Activated naive CD4-positive, alpha-beta T cell treated with Interleukin-2 at 50 U/mL for 16 hours (primary cell): ENCODE measurements around the gene PNPLA2.

Experiments
- DNase-seq: peaks from one replicate; pipeline ENCODE4 v3.0.0-alpha.2; 2020

PNPLA2 gene

DNA sequence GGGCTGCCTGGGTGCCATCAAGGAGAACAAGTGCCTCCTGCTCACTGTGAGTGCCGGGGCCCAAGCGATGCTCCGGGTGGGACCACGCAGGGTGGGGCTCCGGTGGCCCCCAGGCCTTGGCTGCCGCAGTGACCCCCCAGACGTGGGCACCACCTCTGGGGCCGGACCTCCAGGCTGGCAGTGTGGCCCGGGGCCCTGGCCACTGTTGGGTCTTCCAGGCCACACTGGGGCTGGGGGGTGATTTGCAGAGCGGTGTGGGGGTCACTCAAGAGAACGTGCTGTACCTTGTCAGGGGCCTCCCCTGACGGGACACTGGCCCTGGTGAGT is 43.9 kb downstream of the PNPLA2 start:
- DNase-seq: no peak

DNA sequence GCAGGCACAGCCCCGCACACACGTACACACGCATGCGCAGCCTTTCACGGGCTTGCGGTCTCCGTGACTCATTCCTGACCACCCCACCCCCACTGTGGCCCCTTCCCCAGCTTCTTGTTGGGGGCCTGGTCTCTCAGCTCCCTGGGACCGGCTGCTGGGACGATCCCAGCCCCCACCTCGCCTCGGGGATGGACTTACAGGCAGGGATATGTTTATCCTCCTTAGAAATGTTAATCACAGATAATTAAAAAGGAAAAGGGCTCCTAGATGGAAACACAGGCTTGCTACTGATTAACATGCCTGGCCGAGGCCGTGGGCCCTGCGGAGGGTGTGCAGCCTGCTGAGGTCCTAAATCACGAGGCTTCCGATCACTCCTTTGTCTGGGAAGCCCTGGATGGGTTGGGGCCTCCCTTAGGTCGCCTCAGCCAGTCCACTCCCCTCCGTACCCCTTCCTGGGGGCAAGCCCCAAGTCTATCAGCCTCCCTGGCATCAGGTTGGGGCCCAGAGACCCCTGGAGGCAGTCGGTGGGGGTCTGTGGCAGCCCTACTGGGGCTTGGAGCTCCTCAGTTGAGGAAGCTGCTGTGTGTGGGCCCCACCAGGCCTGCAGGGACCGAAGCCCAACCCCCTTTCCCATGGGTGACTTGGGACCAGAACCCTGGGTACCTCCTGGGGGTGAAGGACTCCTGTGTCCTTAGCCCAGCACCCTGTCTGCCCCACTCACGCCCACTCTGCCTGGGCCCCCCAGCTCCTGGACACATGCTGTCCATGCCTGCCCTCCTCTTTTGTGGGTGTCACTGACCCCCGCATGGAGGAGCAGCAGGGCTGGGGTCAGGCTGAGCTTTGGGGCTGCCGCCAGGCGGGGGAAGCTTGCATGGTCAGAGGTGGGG is 44.6 kb downstream of the PNPLA2 start:
- DNase-seq: no peak

GRCh38 chr11:863910-864827 is 45.5 kb downstream of the PNPLA2 start:
- DNase-seq: no peak

GRCh38 chr11:864898-865297 is 46.2 kb downstream of the PNPLA2 start:
- DNase-seq: no peak

- DNase-seq: no peak
Observed at GRCh38 chr11:865462-866430, 47.0 kb downstream of the PNPLA2 start.

DNA sequence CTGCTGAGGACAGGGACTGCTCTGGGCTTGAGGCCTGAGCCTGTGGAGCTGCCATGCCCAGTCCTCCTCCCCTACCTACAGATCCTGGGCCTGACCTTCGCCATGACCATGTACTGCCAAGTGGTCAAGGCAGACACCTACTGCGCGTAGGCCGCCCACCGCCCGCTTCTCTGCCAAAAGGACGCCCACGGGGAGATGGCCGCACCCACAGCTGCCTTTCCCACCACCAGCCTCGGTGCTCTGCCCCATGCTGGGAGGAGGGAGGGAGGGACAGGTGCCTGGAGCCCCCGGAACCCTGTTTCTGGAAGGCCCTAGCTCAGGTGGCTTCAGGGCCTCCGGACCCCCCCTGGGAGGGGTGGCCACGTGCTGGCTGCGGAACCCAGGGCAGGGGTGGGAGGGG is 47.8 kb downstream of the PNPLA2 start:
- DNase-seq: no peak

GRCh38 chr11:867856-868358 is 49.2 kb downstream of the PNPLA2 start:
- DNase-seq: no peak

DNA sequence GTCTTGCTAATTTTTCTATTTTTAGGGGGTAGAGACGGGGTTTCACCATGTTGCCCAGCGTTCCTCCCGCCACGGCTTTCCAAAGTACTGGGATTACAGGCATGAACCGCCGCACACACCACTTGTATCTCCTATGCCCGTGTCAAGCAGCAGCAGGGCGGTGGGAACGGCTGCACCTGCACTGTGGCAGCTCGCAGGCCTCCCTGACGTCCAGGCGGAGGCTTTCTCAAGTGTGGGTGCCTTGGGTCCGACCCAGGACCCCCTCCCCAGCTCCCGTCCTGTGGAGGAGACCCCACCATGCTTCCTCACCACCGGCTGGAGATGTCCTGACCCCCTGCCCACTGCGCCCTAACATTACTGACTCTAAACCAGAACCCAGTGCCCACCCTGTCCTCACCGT is 49.7 kb downstream of the PNPLA2 start:
- no peak for DNase-seq

- no peak for DNase-seq
Observed at GRCh38 chr11:868802-869201, 50.1 kb downstream of the PNPLA2 start.

DNA sequence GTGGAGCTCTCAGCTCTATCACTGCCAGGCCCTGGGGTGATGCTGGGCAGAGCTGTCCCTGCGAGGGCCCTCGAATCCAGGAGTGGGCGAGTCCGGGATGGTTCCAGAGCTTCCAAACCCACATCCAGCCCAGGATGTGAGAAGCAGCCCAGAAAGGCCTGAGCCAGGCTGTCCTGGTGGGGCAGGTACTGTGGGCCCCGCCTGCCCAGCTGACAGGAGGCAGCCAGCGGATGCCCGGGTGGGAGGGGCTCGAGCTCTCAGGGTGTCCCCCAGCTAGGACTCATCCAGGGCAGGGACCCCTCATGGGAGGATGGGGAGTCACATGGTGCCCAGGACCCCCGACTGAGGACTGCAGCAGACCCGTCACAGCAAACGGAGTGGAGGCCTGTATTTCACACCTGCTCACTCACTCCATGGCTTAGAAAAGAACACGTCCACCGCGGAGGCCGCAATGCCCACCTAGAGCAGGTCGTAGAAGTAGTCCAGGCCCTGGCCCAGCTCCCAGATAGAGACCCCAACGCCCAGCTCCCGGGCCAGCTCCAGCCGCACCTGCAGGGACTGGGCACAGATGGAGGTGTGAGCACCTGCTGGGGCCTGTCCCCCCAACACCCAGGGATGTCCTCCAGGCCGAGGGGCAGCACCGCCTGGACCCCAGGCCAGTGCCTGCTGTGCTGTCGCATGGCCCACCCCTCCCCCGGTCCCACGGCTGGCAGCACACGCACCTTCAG is 50.8 kb downstream of the PNPLA2 start:
- no peak for DNase-seq

DNA sequence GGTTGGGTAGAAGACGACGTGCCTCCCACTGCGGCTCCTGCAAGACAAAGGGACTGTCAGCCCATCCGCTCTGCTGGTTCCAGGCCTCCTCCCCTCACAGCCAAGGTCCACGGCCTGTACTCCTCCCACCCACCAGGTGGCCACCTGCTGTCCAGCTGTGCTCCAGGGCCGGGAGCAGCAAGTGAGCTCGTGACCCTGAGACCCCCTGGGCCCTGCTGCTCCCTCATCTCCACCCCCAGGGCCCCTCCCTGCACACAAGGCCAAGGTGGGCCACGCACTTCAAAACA is 51.4 kb downstream of the PNPLA2 start:
- no peak for DNase-seq

- DNase-seq: no peak
Observed at GRCh38 chr11:870418-870817, 51.7 kb downstream of the PNPLA2 start.

DNA sequence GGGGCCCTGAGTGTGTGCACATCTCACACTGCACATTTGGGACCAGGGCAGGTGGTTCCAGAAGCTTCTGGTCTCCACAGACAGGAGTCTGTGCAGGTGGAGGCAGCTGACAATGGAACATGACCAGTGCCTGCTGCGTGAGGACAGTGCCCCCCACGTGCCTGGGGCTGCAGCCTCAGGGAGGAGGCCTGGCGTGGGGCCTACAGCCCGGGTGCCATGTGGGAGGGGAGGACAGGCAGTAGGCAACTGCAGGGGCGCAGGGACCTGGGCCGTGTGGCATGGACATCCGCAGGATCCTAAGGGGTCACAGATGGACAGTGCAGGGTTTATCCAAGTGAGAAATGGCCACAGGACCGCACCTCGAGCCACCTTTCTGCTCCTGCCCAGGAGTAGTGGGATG is 52.8 kb downstream of the PNPLA2 start:
- DNase-seq: no peak

DNA sequence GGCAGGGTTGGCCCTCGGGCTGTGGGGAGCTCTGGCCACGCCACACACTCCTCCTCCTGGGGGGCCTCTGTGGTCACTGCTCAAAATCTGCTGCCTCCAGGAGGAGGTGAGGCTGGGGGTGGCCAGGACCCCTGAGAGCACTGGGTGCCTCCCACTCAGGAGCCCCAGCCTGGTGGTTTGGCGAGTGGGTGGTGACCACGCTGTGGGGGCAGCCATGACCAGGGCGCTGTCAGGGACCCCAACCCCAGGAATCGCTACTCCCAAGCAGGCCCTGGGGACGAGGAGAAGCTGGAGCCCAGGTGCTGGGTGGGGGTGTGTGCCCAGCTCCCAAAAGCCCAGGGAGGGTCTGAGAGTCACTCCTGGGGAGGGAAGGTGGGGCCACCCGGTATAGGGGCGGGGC is 54.1 kb downstream of the PNPLA2 start:
- DNase-seq: no peak

- DNase-seq: no peak
Observed at GRCh38 chr11:873706-874105, 55.0 kb downstream of the PNPLA2 start.
